HG03457 (cell line): Measurements from ENCODE around the gene CNOT10.
"Not testable (repeated sequence)": the region's sequence is repeated elsewhere in the genome, so short reads cannot be mapped to it uniquely, and the experiment has no call there.

Experiments used
- ATAC-seq: cut with Tn5 transposase; IDR thresholded peaks from one replicate; pipeline ENCODE4 v1.9.1; 2021; ENCODE audit warnings: moderate number of reproducible peaks; ENCODE audit not compliant: unreplicated experiment

The CNOT10 gene

GRCh38 chr3:32684800-32685542 is at the start of gene CNOT10:
Gene CNOT10 (plus strand): TSS chr3:32685188. CDS start chr3:32685461, 273 bp downstream.
- ATAC-seq, result peak; percentile 96

GRCh38 chr3:32640939-32641338 is 44.0 kb upstream of the CNOT10 start:
- no peak for ATAC-seq

GRCh38 chr3:32641356-32641755 is 43.6 kb upstream of the CNOT10 start:
- no peak for ATAC-seq

GRCh38 chr3:32643354-32643753 is 41.6 kb upstream of the CNOT10 start:
- ATAC-seq, result no peak

- ATAC-seq, result no peak
These were observed 41.2 kb upstream of the CNOT10 start for GRCh38 chr3:32643816-32644215.

- no peak for ATAC-seq
These were observed 40.6 kb upstream of the CNOT10 start for GRCh38 chr3:32644380-32644779.

- ATAC-seq, result no peak
These were observed 38.2 kb upstream of the CNOT10 start for GRCh38 chr3:32646761-32647160.

GRCh38 chr3:32652337-32653100 is 32.5 kb upstream of the CNOT10 start:
- ATAC-seq, result not testable (repeated sequence)

GRCh38 chr3:32655167-32655566 is 29.8 kb upstream of the CNOT10 start:
- no peak for ATAC-seq

GRCh38 chr3:32660634-32661033 is 24.4 kb upstream of the CNOT10 start:
- ATAC-seq, result no peak

GRCh38 chr3:32662647-32663046 is 22.3 kb upstream of the CNOT10 start:
- no peak for ATAC-seq

- not testable (repeated sequence) for ATAC-seq
These were observed 20.3 kb upstream of the CNOT10 start for GRCh38 chr3:32664630-32665075.

- no peak for ATAC-seq
These were observed 17.9 kb upstream of the CNOT10 start for GRCh38 chr3:32667072-32667582.

GRCh38 chr3:32669226-32669625 is 15.8 kb upstream of the CNOT10 start:
- ATAC-seq, result not testable (repeated sequence)

GRCh38 chr3:32673730-32674129 is 11.3 kb upstream of the CNOT10 start:
- ATAC-seq, result not testable (repeated sequence)

GRCh38 chr3:32675164-32675563 is 9.8 kb upstream of the CNOT10 start:
- no peak for ATAC-seq

- ATAC-seq, result no peak
These were observed 9.3 kb upstream of the CNOT10 start for GRCh38 chr3:32675650-32676049.

- no peak for ATAC-seq
These were observed 3.2 kb upstream of the CNOT10 start for GRCh38 chr3:32681811-32682210.

GRCh38 chr3:32684029-32684799 is 774 bp upstream of the CNOT10 start:
- ATAC-seq, result no peak

GRCh38 chr3:32685543-32686185 is 676 bp downstream of the CNOT10 start:
- ATAC-seq, result no peak

GRCh38 chr3:32686713-32687112 is 1.7 kb downstream of the CNOT10 start:
- ATAC-seq, result no peak
